Panc1 (cell line): ENCODE measurements around the gene SALL4. TPM values are rescaled to one million over a fixed set of nuclear protein-coding genes. Genes with fewer than 3 reads are reported as not detected.
A peak's percentile ranks its signal among the peaks of the same experiment; 100 is the strongest.

ENCODE experiments used
- ATAC-seq: fragments of 200-7000 bp; cut with Tn5 transposase; 2 replicates; pipeline ENCODE4 v1.9.1; 2020; ENCODE audit warnings: mild to moderate bottlenecking, moderate library complexity
- Bru-seq: library from RNA; stranded (reverse); fragments of 400-500 nt; gene quantifications from one replicate; lab custom pipeline; 2021; lab: Mats Ljungman, UMichigan
- BruChase-seq, 2 experiments: library from RNA; stranded (reverse); fragments of 400-500 nt; gene quantifications; one replicate each; lab custom pipeline; 2021; lab: Mats Ljungman, UMichigan
- BruUV-seq: library from RNA; stranded (reverse); fragments of 400-500 nt; replicated peaks from 2 replicates; lab custom pipeline; 2021; lab: Mats Ljungman, UMichigan
- CTCF ChIA-PET: fragments of 300-600 bp; sonication (Branson Sonifier 250); formaldehyde crosslinking; loops from one replicate; lab custom pipeline; 2022; ENCODE audit warnings: antibody characterized with exemption; lab: Charles Lee
- POLR2A ChIA-PET: fragments of 300-600 bp; sonication (Branson Sonifier 250); formaldehyde crosslinking; loops from one replicate; lab custom pipeline; 2022; ENCODE audit warnings: antibody characterized with exemption; lab: Charles Lee
- DNase-seq: peaks from one replicate; pipeline ENCODE4 v3.0.0-alpha.2; 2010; ENCODE audit warnings: low read depth, low spot score
- H3K27ac ChIP-seq: 2 replicates; pipeline ENCODE4 v1.5.1; 2011; ENCODE audit warnings: mild to moderate bottlenecking, low read length, inconsistent platforms
- H3K27me3 ChIP-seq: fragments of 200-500 bp; sonication (Bioruptor generic); 2 replicates; pipeline ENCODE4 v1.6.0; 2014; ENCODE audit warnings: low read length, inconsistent platforms; ENCODE audit not compliant: control insufficient read depth, insufficient read depth
- H3K36me3 ChIP-seq: fragments of 200-500 bp; sonication (Bioruptor generic); 2 replicates; pipeline ENCODE4 v1.5.1; 2014; ENCODE audit warnings: inconsistent platforms, mild to moderate bottlenecking, low read length, moderate library complexity; ENCODE audit not compliant: control insufficient read depth, insufficient read depth
- H3K4me1 ChIP-seq: 2 replicates; pipeline ENCODE4 v1.5.1; 2011; ENCODE audit warnings: inconsistent platforms, mild to moderate bottlenecking, low read length, moderate library complexity; ENCODE audit not compliant: control insufficient read depth, insufficient read depth
- H3K4me3 ChIP-seq, 2 experiments: 2 replicates each; pipeline ENCODE4 v1.5.1; 2011 to 2012; ENCODE audit warnings: low read depth in 2 of 2, low read length in 2 of 2, mild to moderate bottlenecking in 2 of 2, inconsistent platforms in 1 of 2, moderate library complexity in 1 of 2
- H3K9me3 ChIP-seq: fragments of 200-500 bp; sonication (Bioruptor generic); 2 replicates; pipeline ENCODE4 v1.5.1; 2014; ENCODE audit warnings: low read depth, mild to moderate bottlenecking, inconsistent platforms, low read length, moderate library complexity; ENCODE audit not compliant: control insufficient read depth, insufficient read depth
- POLR2AphosphoS5 ChIP-seq: IDR thresholded peaks from 2 replicates; pipeline ENCODE4 v1.6.1; 2012; ENCODE audit warnings: mild to moderate bottlenecking, low read depth, low read length, moderate library complexity
- REST ChIP-seq, 2 experiments: IDR thresholded peaks; 2 replicates each; pipeline ENCODE4 v1.6.1; 2011 to 2012; ENCODE audit warnings: low read depth in 2 of 2, control low read depth in 1 of 2, low read length in 1 of 2, mild to moderate bottlenecking in 1 of 2, moderate library complexity in 1 of 2; ENCODE audit not compliant: insufficient read depth in 1 of 2
- SIN3A ChIP-seq: IDR thresholded peaks from 2 replicates; pipeline ENCODE4 v1.6.1; 2012; ENCODE audit warnings: low read depth, mild to moderate bottlenecking, low read length, moderate library complexity, borderline replicate concordance; ENCODE audit not compliant: insufficient read depth
- TCF7L2 ChIP-seq: IDR thresholded peaks from 2 replicates; pipeline ENCODE4 v1.6.1; 2011; ENCODE audit warnings: mild to moderate bottlenecking, low read depth, low read length, inconsistent platforms
- in situ Hi-C: cut with HindIII; loops from 2 replicates; pipeline ENCODE4 v1.10.0; 2016; ENCODE audit warnings: low sequenced_read_pairs, low pct_unique_long_range_greater_than_20kb
- intact Hi-C: fragments of 100-400 bp; cut with micrococcal nuclease; formaldehyde crosslinking; loops from one replicate; pipeline ENCODE4 v1.10.0; 2022; ENCODE audit not compliant: unreplicated experiment
- long read RNA-seq: library from polyadenylated mRNA; unstranded; transcript quantifications from one replicate; pipeline ENCODE4 v2.0.0, GENCODE V29; 2021; ENCODE audit not compliant: unreplicated experiment
- polyA plus RNA-seq: library from polyadenylated mRNA; unstranded; fragments of >200 nt; gene quantifications from one replicate; pipeline ENCODE4 v1.2.1, GENCODE V29; 2012; ENCODE audit warnings: missing spikeins; ENCODE audit not compliant: insufficient read length
- total RNA-seq: library from RNA; stranded (reverse); gene quantifications from one replicate; pipeline ENCODE4 v1.2.1, GENCODE V29; 2021; ENCODE audit not compliant: unreplicated experiment
- TF ChIP-seq, protein P1 (sequence below): fragments of 450-650 bp; IDR thresholded peaks from 2 replicates; pipeline ENCODE4 v1.5.1; 2017; ENCODE audit warnings: mild to moderate bottlenecking

SALL4 gene
- total RNA-seq (1.6 TPM), Bru-seq, nascent RNA (percentile 33 among the genes with signal in this experiment), BruChase-seq, experiment 1, labeled RNA remaining after a 2-hour chase (percentile 44 among the genes with signal in this experiment), BruChase-seq, experiment 2, labeled RNA remaining after a 6-hour chase (percentile 51 among the genes with signal in this experiment)
- 0.86 TPM for polyA plus RNA-seq
- long read RNA-seq: 0 reads

GRCh38 chr20:51802170-51802751 lies at the start of gene SALL4:
Gene SALL4, minus strand, starts transcription at chr20:51802521. Its CDS starts 113 bp downstream, at chr20:51802408.
- POLR2A ChIA-PET: no interaction called here
- intact Hi-C loops (loop anchor here (5.0 kb wide), 1 partner anchor 260 kb away; no protein-coding TSS in a partner anchor), in situ Hi-C loops (no loop called here)
- peak within 1 kb of the TSS; percentile 50 to 65 for H3K4me3 ChIP-seq
- H3K27me3 ChIP-seq: no peaks in the 10 kb centered on the region
- H3K36me3 ChIP-seq: no peaks in the 10 kb centered on the region
- BruUV-seq: no TSS peak
- no peak for DNase-seq
- peaks cover 7% of the 10 kb centered on the region; the same call in 1 of the 2 replicates for H3K4me1 ChIP-seq
- CTCF ChIA-PET: no interaction called here
- peak within 1 kb of the TSS; percentile 72 for H3K27ac ChIP-seq
- no peaks in the 10 kb centered on the region for H3K9me3 ChIP-seq
- TF ChIP-seq REST (IDR thresholded peaks at IDR 0.05; ENCODE audit: insufficient read depth in 1 of 2, low read depth in 2 of 2, low read length in 1 of 2): no peak
- TF ChIP-seq POLR2AphosphoS5: no peak
- TF ChIP-seq SIN3A: no peak
- no peak for TF ChIP-seq TCF7L2
- TF ChIP-seq, protein P1, sequence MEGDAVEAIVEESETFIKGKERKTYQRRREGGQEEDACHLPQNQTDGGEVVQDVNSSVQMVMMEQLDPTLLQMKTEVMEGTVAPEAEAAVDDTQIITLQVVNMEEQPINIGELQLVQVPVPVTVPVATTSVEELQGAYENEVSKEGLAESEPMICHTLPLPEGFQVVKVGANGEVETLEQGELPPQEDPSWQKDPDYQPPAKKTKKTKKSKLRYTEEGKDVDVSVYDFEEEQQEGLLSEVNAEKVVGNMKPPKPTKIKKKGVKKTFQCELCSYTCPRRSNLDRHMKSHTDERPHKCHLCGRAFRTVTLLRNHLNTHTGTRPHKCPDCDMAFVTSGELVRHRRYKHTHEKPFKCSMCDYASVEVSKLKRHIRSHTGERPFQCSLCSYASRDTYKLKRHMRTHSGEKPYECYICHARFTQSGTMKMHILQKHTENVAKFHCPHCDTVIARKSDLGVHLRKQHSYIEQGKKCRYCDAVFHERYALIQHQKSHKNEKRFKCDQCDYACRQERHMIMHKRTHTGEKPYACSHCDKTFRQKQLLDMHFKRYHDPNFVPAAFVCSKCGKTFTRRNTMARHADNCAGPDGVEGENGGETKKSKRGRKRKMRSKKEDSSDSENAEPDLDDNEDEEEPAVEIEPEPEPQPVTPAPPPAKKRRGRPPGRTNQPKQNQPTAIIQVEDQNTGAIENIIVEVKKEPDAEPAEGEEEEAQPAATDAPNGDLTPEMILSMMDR: no peak
- ATAC-seq: no peak

DNA sequence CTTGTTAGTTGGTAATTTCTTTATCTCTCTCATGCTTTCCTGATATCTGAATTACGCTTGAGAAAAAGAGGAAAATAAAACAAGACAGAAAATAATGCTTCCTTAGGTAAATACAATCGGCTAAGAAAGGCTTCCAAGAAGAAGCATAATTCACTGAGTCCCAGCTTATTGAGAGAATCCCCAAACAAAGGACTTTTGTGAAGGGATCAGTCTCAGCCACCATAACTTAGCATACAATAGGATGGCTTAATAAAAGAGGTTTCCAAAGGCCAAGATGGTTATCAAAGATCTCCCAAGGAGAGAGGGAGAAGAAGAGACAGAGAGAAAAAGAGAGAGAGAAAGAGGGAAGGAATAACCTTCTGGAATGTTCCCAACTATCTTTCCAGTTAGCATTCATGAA lies 46.0 kb upstream of the SALL4 start:
- POLR2A ChIA-PET: no interaction called here
- no TSS peak for BruUV-seq
- peaks cover 3% of the 10 kb centered on the region; the same call in 1 of the 2 replicates for H3K4me1 ChIP-seq

More for the DNA sequence above, 46.0 kb upstream of the SALL4 start:
- Histone ChIP-seq H3K4me3 (no peak overlapping the region), H3K27me3 (no peaks in the 10 kb centered on the region), H3K36me3 (no peaks in the 10 kb centered on the region), H3K27ac (no peak overlapping the region), H3K9me3 (no peaks in the 10 kb centered on the region)
- ATAC-seq (no peak), DNase-seq (no peak)
- intact Hi-C loops (no loop called here), in situ Hi-C loops (no loop called here)
- CTCF ChIA-PET: no interaction called here
- TF ChIP-seq POLR2AphosphoS5: no peak
- no peak for TF ChIP-seq SIN3A
- TF ChIP-seq, protein P1: no peak
- TF ChIP-seq REST (IDR thresholded peaks at IDR 0.05; ENCODE audit: insufficient read depth in 1 of 2, low read depth in 2 of 2, low read length in 1 of 2): no peak
- TF ChIP-seq TCF7L2: no peak
